ENCODE results near the gene TMEM97.

Gene TMEM97

DNA sequence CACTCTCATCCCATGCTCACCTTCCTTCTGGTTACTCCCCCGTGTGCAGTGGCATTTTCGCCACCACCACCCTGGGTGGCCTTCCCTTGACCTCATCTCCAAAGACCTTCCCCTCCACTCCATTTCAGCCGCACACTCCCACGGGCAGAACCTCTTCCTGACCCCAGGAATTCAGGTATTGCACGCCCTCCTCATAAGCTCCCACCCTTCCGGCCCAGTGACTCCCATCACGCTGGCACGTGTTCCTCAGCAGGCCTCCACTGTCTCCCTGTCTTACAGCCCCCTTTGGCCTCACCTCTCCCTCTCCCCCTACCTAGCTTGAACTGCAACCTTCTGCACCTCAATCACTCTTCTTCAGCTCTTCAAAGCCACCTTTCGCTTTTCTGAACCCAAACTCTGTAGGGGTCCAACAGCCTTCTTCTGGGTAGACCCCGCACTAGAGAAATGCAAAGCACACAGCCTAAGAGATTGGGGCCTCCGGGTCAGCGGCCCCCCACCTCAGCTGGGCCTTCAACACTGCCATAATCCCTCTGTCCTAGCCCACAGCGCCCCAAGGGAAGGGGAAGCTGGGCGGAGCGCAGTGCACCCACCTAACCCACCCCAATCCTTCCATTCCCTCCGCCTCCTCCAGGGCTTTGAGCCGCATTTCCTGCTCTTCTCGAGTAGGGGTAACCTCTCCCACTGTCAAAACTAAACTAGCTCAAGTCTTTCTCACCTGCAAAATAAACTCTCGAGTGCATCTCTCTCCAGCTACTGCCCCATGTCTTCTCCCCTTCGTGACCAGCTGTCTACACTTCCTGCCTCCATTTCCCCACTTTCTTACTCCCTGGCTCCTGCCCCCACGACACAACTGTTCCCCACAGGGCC, 1.7 kb upstream of the TMEM97 start:
- no peak for DNase-seq

DNA sequence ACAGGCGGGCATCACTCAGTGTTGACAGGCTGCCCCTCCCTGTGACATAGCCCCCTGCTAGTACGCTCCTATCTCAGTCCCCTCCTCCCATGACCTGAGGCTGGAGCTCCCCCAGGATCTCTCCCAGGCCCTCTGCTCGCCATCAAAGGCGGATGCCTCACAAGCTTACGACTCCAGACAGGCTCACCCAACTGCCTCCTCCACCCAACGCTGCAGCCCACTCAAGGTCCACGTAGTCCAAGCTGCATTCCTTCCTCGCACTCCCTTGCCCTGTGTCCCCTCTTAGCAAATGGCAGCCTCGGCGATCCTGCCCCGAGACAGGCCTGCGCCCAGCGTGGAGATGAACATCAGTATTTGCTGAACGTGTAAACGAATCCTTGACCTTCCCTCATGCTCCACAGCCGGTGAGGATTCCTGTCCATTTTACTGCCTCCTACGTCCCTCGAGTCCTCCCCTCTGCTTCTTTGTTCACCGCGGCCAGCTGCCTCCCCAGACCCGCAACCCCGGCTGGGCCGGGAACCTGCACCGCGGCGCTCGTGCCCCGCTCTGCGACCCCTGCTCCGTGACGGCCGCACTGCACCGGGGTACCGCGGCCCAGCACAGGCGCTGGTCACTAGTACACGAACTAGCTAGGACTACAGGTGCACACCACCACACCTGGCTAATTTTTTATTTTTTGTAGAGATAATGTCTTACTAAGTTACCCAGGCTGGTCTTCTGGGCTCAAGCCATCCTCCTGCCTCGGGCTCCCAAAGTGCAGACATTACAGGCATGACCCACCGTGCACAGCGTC, 838 bp upstream of the TMEM97 start:
- DNase-seq, result peak; percentile 38

DNA sequence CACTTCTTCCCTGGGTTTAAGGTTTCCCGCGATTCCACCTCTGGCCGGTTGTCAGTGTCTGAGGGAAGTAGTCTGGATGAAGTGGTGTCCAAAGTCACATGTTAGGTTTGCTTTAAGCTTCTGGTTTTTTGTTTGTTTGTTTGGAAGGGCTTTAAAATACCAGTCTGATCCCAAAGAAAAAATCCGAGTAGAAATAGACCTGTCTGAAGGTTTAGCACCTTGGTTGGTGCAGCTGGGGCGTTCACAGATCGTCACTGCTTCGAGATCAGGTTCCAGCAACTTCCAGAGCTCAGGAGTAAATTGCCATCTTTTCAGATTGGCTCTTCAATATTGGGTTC, 567 bp downstream of the TMEM97 start:
- DNase-seq, result no peak

DNA sequence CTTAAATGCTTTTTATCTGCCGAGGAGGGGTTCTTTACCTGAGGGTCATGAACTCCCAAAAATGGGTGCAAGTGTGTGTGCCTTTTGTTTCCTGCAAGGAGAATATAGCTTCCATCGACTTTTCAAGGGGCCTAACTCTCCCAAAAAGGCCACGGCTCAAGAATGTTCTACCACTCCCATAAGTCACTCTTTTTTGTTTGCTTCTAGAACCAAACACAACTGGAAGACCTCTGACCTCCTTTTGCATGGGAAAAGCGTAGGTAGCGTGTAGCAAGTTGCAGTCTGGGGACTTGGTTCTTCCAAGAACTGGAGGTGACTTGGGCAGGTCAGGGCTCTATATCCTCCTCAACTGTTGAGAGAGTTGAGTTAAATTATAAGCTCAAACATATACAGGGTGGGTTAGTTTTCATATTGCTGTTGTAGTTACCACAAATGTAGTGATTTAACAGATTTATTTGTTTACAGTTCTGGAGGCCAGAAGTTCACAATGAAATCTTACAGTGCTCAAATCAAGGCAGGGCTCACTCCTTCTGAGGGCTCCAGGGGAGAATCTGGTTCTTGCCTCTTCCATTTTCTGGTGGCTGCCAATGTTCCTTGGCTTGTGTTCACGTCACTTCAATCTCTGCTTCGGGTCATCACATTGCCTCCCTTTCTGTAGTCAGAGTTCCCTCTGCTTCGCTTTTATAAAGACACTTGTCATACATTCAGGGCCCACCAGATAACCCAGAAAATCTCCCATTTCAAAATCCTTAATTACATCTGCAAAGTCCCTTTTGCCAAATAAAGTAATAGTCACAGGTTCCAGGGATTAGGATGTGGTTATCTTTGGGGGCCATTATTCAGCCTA, 1.4 kb downstream of the TMEM97 start:
- no peak for DNase-seq

DNA sequence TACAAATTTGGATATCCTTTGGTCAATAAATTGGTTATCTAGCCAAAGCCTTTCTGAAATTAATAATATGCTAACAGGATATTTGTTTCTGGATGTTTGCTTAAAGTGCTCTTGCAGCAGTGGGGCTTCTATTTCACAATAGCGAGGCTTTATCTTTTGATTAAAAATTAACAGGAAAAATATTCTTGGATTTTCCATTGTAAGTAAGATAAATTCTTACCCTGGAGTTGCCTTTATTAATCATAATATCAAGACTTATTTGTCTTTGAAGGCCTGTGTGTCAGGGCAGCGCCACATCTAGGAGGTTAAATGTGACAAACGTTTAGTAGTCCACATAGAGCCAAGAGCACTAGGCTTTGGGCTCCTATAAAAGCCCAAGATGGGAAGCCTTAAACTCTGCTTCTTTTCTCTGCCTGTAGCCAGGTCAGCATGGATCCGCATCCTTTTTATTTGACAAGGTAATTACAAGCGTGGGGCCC, 5.3 kb downstream of the TMEM97 start:
- no peak for DNase-seq

DNA sequence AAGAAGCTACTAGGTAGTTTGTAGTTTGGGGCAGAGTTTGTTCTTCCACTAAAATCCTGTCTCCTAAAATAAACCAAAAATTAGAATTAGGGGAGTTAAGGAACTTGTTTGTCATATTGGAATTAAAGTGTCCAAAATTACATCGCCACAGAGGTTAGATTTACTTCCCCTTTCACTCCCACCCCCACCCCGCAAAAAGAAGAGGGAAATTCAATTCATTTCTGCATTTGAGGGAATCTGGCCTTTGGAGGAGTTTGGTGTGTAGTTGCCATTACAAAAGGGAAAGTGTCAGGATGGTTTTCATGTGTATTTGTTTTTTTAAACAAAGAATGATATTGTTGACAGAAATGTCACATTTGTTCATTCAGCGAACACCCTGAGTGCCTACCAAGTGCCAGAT, 5.8 kb downstream of the TMEM97 start:
- no peak for DNase-seq

DNA sequence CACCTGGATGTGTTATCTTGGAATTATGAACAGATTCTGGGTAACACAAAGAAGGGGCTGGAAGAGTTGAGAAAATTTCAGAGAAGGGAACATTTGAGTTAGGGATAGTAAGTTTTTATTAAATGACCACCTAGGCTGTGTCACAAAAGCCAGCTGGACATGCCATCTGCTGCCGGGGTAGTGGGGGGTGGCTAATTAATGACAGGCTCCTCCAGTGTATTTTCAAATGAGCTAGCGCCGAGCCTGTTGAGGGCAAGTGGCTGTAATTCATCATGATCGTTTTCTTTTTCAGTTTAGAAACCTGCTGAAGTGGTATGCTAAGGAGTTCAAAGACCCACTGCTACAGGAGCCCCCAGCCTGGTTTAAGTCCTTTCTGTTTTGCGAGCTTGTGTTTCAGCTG, 6.2 kb downstream of the TMEM97 start:
- DNase-seq, result no peak

DNA sequence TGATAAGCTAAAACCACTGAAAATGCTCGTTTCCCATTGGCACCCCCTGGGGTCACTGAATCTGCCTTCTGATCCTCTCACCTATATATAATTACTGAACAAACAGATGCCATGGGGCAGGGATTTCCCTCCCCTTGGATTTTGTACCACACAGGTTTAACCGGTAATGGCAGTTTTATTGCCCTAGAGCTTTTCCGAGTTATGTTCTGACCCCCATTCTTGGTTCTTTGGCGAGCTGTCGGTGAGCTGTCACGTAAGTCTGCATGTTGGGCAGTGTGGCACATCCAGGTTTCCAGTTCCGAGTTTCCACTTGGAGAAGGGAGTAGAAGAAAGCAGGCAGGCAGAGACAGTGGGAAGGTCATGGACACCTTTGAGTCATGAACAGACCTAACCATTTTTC, 7.1 kb downstream of the TMEM97 start:
- no peak for DNase-seq

DNA sequence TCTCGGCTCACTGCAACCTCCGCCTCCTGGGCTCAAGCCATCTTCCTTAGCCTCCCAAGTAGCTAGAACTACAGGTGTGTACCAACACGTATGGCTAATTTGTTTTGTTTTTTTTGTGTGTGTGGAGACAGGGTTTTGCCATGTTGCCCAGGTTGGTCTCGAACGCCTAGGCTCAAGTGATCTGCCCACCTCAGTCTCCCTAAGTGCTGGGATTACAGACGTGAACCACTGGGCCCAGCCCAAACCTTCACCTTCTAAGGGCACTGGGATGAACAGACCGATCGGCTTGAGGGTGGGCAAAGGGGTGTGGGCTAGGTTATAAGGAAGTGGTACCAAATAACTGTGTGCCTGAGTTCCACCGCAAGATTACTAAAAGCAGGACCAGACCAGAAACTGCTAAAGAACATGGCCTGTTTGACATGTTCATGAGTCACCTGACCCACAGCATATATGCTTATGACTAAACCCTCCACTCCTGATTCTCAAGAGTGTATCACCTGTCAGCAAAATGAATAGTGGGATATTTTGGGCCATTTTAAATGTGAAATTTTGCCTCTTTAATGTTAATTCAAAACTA, 8.1 kb downstream of the TMEM97 start:
- DNase-seq, result no peak

DNA sequence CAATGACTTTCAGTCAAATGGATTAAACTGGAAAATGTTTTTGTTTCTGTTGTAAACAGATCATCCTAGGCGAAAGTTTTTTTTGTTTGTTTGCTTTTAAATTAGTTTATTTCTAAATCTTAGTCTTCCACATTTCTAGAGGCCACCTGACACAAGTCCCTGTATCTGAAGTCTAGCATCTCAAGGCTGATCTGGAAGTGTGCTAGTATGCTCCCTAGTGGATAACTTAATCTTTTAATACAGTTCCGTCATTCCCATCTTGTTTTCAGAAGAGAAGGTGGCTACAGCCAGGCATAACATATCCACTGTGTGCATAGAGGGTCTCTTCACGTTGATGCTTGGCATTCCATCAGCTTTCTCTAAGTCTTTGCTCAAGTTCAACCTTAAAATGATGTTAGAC, 8.7 kb downstream of the TMEM97 start:
- DNase-seq, result no peak

DNA sequence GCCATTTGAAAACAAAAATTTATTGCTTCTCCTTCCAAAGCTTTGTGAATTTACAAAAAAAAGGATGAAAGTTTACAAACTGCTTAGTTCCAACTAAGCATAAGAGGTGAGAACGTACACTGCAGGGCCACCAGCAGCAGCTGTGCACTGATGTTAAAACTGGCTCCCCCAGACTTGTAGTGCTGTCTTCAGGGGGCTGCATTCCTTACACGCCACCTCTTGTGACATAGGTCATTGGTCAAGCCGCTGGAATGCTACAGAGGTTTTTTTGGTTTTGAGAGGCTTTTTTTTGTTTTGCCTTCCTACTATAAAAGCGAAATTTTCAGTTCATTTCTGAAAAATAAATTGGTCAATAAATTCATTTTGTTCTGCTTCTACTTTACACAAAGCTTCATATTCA, 9.3 kb downstream of the TMEM97 start:
- no peak for DNase-seq

DNA sequence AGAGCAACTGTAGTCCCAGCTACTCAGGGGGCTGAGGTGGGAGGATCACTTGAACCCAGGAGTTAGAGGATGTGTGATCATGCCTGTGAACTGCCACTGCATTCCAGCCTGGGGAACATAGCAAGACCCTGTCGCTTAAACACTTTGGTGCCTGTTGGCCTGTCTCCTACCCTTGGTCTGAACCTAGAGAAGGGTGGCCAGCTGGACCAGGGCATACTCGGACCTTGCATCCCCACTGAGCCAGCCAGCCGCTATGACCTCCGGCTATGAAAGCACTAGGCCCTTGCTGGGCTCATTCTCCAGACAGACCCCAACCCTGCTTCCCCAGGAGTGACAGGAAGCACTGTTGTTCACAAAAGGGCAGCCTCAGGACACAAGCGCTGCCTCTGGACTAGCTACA, 11.7 kb downstream of the TMEM97 start:
- no peak for DNase-seq

DNA sequence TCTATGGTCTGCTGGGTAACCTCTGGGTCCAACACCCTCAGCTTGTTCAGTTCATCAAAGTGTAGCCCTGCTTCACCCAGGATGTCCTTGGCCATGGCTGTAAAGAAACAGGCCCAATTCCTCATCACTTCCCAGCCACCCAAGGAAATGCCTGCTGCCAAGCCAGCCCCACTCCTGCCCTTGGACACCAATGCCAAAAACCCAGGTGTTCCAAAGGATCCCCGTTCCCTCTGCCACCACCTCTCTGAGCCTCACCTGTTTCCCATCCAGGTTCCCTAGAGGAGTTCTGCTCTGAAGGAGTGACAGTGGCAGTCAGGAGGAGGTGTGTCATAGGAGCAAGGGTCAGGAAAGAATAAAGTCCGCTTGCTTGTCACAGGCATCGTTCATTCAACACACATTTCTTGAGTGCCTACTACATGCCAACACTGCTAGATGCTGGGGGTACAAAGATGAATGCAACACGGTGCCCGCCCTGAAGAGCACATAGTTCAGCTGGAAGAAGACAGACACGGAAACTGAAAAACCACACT, 13.0 kb downstream of the TMEM97 start:
- no peak for DNase-seq

DNA sequence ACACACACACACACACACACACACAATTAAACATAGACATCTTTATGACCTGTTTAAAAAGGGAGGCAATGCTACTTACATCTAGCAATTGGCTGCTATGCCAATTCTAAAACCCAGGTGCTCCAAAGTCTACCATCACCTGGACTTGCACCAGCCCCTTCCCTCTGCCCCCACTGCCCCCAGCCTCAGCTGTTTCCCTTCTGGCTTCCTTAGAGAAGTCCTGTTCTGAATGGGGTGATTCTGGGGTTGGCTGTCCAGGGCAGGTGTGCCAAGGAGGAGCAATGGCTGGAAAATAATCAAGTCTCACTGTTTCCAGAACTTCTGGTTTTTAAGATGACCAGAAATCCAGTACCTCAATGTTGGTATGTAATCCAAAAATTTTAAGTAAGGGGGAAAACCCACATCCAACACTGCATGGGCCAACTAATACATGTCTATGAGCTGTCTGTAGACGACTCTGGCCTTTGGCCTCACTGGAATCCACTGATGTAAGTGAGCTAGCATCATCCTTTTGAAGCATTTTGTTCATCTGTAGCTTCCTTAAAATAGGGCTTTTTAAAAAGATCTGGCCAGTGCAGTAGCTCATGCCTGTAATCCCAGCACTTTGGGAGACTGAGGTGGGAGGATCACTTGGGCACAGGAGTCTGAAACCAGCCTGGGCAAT, 14.2 kb downstream of the TMEM97 start:
- no peak for DNase-seq

DNA sequence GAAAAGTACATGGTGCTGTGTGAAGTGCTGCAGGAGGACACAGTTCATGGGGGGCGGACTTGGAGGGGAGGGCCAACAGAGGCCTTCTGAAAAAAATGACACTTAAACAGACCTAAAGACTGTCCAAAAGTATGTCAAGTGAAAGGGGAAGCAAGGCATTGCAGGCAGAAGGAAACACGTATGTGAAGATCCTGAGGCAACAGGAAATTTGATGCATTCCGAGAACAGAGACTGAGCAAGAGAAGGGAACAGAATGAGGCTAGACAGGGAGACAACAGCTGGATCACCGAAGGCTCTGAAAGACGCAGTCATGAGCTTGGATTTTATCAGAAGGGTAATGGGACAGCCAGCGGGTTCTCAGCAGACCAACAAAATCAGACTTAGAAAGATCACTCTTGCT, 15.2 kb downstream of the TMEM97 start:
- DNase-seq, result no peak

DNA sequence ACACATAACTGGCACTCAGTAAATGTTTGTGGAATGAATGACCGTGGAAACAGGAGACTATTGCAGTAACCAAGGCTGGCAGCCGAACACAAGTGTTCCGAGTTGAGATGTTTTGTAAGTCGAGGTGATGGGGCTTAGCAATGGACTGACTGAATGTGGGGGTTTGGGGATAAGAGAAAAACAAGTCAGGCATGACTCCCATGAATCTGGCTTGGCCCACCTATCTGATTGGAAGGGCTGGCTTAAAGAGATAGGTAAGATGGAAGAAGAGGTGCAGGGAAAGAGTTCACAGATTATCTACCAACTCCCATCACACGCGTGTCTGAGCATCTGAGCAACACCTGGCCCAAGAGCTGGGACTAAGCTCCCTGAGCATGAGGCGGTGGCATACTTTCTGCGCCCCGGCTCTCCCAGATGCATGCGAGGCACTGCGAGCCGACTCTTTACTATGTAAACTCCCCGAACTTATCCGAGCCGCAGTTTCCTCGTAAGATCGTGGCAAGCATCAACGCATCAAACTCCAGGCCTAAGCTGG, 15.7 kb downstream of the TMEM97 start:
- DNase-seq, result peak; percentile 44

DNA sequence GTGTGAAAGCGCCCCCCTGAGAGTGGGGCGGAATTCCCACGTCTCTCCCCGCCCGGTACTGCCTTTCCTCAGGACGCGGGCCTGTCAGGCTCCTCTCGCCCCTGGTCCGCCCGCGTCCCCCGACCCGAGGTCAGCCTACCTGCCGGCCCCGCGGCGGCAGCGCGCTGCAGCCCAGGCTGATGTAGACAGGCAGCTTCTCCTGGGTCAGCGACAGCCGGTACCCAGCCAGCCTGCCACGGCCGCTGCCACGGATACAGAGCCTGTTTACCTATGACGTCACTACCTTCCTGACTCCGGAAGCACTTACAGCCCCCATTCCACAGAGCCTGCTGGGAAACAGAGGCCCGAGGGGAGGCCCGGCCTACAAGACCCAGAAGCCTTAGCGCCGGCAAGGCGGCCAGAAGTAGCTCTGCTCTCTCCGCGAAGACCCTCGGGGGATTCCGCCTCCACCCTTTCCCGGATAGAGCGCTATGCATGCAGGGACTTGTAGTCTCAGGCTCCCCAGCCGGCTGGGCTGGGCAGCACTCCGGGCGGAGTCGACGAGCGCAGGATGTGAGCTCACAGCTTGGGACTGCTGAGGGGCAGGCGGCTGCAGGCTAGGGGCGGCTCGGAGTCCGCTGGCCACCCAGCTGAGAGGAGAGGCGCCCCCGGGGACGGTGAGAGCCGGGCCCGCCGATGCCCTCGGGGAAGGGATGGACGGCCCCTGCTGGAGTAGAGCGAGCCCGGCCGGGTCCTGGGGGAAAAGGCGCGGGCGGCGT, 16.4 kb downstream of the TMEM97 start, which contains the start of the genes IFT20 and TNFAIP1:
IFT20 (minus strand) TSS at position 272 of the 758 bp plus-strand sequence. CDS start 3,487 bp downstream, outside the sequence.
TNFAIP1 (plus strand) TSS at position 561 of the 758 bp plus-strand sequence. CDS start 3,761 bp downstream, outside the sequence.
- DNase-seq, result peak; percentile 98

DNA sequence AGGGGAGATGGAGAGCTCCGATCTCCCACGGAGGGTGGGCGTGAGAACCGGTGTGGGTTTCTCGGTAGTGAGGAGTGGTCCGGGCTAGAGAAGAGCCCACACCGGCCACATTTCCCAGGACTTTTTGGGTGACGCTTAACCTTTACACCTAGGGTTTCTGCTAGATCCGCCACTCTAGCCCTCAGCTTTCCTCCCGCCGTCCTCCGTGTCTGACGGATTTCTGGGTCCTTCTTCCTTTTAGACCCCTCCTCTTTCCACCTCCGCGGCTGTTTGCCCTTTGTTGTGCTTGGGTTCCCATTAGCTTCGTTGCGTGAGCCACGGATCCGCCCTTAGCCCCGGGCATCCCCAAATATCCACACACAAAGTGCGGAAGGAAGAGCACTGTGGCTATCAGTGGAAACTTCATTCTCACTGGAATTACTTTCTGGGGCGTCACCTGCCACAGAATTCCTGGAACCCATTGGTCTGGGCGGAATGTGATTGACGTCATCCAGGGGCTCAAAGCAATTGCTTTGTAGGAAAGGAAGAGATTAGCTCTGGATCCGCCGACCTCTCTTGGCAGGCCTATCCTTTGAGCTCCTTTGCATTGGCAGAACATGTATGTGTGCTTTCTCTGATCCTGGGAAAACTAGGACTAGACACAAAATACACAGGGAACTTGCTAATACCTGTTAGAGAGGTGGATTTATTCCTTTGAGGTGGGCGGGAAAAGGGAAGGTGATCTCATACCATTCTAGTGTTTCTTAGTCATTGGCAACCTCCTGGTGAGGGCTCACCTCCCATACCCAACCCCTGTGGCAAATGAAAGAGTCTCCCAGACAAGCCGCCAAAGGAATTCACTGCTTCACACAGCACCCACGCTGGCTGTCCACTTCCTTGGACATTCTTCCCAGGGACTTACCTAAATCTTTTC, 17.2 kb downstream of the TMEM97 start:
- peak; percentile 16 for DNase-seq

DNA sequence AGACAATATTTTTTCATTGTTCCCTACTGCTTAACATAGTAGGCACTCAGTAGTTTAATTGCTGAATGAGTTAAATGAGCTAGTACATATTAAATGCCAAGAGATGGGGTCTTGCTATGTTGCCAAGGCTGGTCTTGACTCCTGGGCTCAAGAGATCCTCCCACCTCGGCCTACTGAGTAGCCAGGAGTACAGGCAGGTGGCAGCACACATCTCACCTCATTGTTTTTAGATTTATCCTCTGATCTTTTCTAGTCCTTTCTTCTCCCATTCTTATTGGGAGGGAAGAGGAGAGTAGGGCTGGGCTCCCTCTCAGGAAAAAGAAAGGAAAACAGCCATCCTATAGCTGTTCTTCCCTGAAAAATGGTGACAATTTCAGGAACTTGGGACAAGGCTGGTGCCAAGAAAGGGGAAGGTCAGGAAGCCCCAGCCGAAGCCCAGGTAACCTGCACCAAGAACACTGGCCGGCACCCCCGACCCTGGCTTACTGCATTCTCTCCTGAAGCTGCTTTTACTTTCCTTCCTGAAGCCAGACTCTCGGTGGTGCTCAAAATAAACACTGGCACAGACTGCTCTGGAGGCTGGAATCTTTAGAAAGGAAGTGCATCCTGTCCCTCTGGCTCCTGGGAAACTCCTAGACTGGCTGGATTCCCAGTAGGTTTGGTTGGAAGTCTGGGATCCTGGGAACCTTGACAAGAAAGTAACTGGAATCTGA, 19.2 kb downstream of the TMEM97 start:
- DNase-seq, result no peak
